GM11168 (cell line): ENCODE measurements around the gene PTPRN2.

Experiments
- in situ Hi-C: fragments of 300-500 bp; cut with MboI; formaldehyde crosslinking; loops from one replicate; pipeline ENCODE4 v1.12.0; 2022; ENCODE audit warnings: low sequenced_read_pairs; ENCODE audit not compliant: unreplicated experiment

The PTPRN2 gene

GRCh38 chr7:157523371-157523765 lies 1064.3 kb downstream of the PTPRN2 start:
- in situ Hi-C loops, result no loop called here

GRCh38 chr7:157522954-157523353 lies 1064.7 kb downstream of the PTPRN2 start:
- in situ Hi-C loops, result no loop called here

- in situ Hi-C loops, result no loop called here
These were observed 1065.4 kb downstream of the PTPRN2 start for GRCh38 chr7:157522189-157522588.

- in situ Hi-C loops, result no loop called here
These were observed 1065.9 kb downstream of the PTPRN2 start for GRCh38 chr7:157521752-157522151.

GRCh38 chr7:157521061-157521731 lies 1066.4 kb downstream of the PTPRN2 start:
- in situ Hi-C loops, result no loop called here

- in situ Hi-C loops, result no loop called here
These were observed 1067.4 kb downstream of the PTPRN2 start for GRCh38 chr7:157520249-157520648.

- in situ Hi-C loops, result no loop called here
These were observed 1067.8 kb downstream of the PTPRN2 start for GRCh38 chr7:157519798-157520244.

GRCh38 chr7:157519246-157519645 lies 1068.4 kb downstream of the PTPRN2 start:
- in situ Hi-C loops, result no loop called here

GRCh38 chr7:157518514-157519175 lies 1069.0 kb downstream of the PTPRN2 start:
- in situ Hi-C loops, result no loop called here

- in situ Hi-C loops, result no loop called here
These were observed 1069.7 kb downstream of the PTPRN2 start for GRCh38 chr7:157517782-157518513.

- in situ Hi-C loops, result no loop called here
These were observed 1070.5 kb downstream of the PTPRN2 start for GRCh38 chr7:157516911-157517781.

- in situ Hi-C loops, result no loop called here
These were observed 1071.3 kb downstream of the PTPRN2 start for GRCh38 chr7:157516311-157516710.

GRCh38 chr7:157515342-157516041 lies 1072.1 kb downstream of the PTPRN2 start:
- in situ Hi-C loops, result no loop called here

- in situ Hi-C loops, result no loop called here
These were observed 1072.9 kb downstream of the PTPRN2 start for GRCh38 chr7:157514746-157515145.

GRCh38 chr7:157514306-157514705 lies 1073.3 kb downstream of the PTPRN2 start:
- in situ Hi-C loops, result no loop called here

GRCh38 chr7:157513682-157514081 lies 1073.9 kb downstream of the PTPRN2 start:
- in situ Hi-C loops, result no loop called here

- in situ Hi-C loops, result no loop called here
These were observed 1074.4 kb downstream of the PTPRN2 start for GRCh38 chr7:157513162-157513621.

GRCh38 chr7:157509226-157509625 lies 1078.4 kb downstream of the PTPRN2 start:
- in situ Hi-C loops, result no loop called here

- in situ Hi-C loops, result no loop called here
These were observed 1079.1 kb downstream of the PTPRN2 start for GRCh38 chr7:157508477-157508881.

- in situ Hi-C loops, result no loop called here
These were observed 1079.6 kb downstream of the PTPRN2 start for GRCh38 chr7:157507987-157508386.
